Measurements from ENCODE around the gene NEK6.

Gene NEK6

GRCh38 chr9:124217836-124218437 lies 39.8 kb upstream of the NEK6 start:
- Histone ChIP-seq H2AK5ac (ENCODE audit: low read length) (no peak overlapping the region), H2AFZ (ENCODE audit: insufficient read depth, low read length, poor library complexity) (no peak overlapping the region), H3K27me3 (ENCODE audit: insufficient read depth, low read length) (no peaks in the 10 kb centered on the region), H3K4me1 (ENCODE audit: control insufficient read depth in 1 of 2, insufficient read depth in 2 of 2, low read length in 2 of 2) (no peaks in the 10 kb centered on the region), H2BK120ac (ENCODE audit: insufficient read depth, low read length, poor library complexity) (no peak overlapping the region), H2BK12ac (ENCODE audit: low read length) (no peak overlapping the region), H3K4me2 (ENCODE audit: low read length) (no peak overlapping the region), H3K36me3 (ENCODE audit: control insufficient read depth in 1 of 2, insufficient read depth in 2 of 2, low read length in 2 of 2) (no peaks in the 10 kb centered on the region), H4K8ac (ENCODE audit: low read depth, low read length) (no peak overlapping the region), H3K9ac (ENCODE audit: low read length) (no peak overlapping the region), H3K4me3 (ENCODE audit: low read depth, low read length) (no peak overlapping the region), H3K9me3 (ENCODE audit: insufficient read depth, low read depth, low read length) (peaks cover 2% of the 10 kb centered on the region), H3K4ac (ENCODE audit: low read depth, low read length) (no peak overlapping the region), H4K91ac (ENCODE audit: low read depth, low read length) (no peak overlapping the region), H3K79me2 (ENCODE audit: control insufficient read depth, insufficient read depth, low read length, poor library complexity) (no peaks in the 10 kb centered on the region), H3K18ac (ENCODE audit: low read length) (no peak overlapping the region), H3K14ac (ENCODE audit: low read length) (no peak overlapping the region), H2BK5ac (ENCODE audit: low read depth, low read length, poor library complexity) (no peak overlapping the region), H3K27ac (ENCODE audit: low read depth, low read length) (no peak overlapping the region), H4K12ac (ENCODE audit: low read depth, low read length) (no peak overlapping the region), H3K79me1 (ENCODE audit: low read length) (no peaks in the 10 kb centered on the region), H3K23ac (ENCODE audit: low read length) (no peak overlapping the region)
- DNase-seq = peak in 1 of 2 donors; percentile 5
- no CpG with 5 or more reads among the region's 8 CpGs for WGBS (ENCODE audit: extremely low coverage, insufficient coverage, insufficient read length)

- no peak overlapping the region for H3K4ac ChIP-seq (ENCODE audit: low read depth, low read length)
- no peak overlapping the region for H2BK12ac ChIP-seq (ENCODE audit: low read length)
- no peak overlapping the region for H4K8ac ChIP-seq (ENCODE audit: low read depth, low read length)
- no peaks in the 10 kb centered on the region for H3K36me3 ChIP-seq (ENCODE audit: control insufficient read depth in 1 of 2, insufficient read depth in 2 of 2, low read length in 2 of 2)
- H4K12ac ChIP-seq (ENCODE audit: low read depth, low read length) = no peak overlapping the region
- H3K27ac ChIP-seq (ENCODE audit: low read depth, low read length) = no peak overlapping the region
- no peaks in the 10 kb centered on the region for H3K27me3 ChIP-seq (ENCODE audit: insufficient read depth, low read length)
- H3K9me3 ChIP-seq (ENCODE audit: insufficient read depth, low read depth, low read length) = peaks cover 2% of the 10 kb centered on the region
- no peak overlapping the region for H3K4me3 ChIP-seq (ENCODE audit: low read depth, low read length)
- H3K79me1 ChIP-seq (ENCODE audit: low read length) = no peaks in the 10 kb centered on the region
- no peak overlapping the region for H4K91ac ChIP-seq (ENCODE audit: low read depth, low read length)
- no peak overlapping the region for H3K18ac ChIP-seq (ENCODE audit: low read length)
- H3K4me1 ChIP-seq (ENCODE audit: control insufficient read depth in 1 of 2, insufficient read depth in 2 of 2, low read length in 2 of 2) = no peaks in the 10 kb centered on the region
- no peak overlapping the region for H3K4me2 ChIP-seq (ENCODE audit: low read length)
- H2BK5ac ChIP-seq (ENCODE audit: low read depth, low read length, poor library complexity) = no peak overlapping the region
- peak; percentile 38 to 52 for DNase-seq
- H2AK5ac ChIP-seq (ENCODE audit: low read length) = no peak overlapping the region
- no CpG with 5 or more reads among the region's 10 CpGs for WGBS (ENCODE audit: extremely low coverage, insufficient coverage, insufficient read length)
- H3K79me2 ChIP-seq (ENCODE audit: control insufficient read depth, insufficient read depth, low read length, poor library complexity) = no peaks in the 10 kb centered on the region
- H3K23ac ChIP-seq (ENCODE audit: low read length) = no peak overlapping the region
- H3K14ac ChIP-seq (ENCODE audit: low read length) = no peak overlapping the region
- no peak overlapping the region for H2BK120ac ChIP-seq (ENCODE audit: insufficient read depth, low read length, poor library complexity)
- no peak overlapping the region for H3K9ac ChIP-seq (ENCODE audit: low read length)
- H2AFZ ChIP-seq (ENCODE audit: insufficient read depth, low read length, poor library complexity) = no peak overlapping the region
These were observed 39.2 kb upstream of the NEK6 start for GRCh38 chr9:124218438-124218982.

- no peak overlapping the region for H2BK12ac ChIP-seq (ENCODE audit: low read length)
- no peak overlapping the region for H4K8ac ChIP-seq (ENCODE audit: low read depth, low read length)
- H3K9ac ChIP-seq (ENCODE audit: low read length) = no peak overlapping the region
- no peaks in the 10 kb centered on the region for H3K79me1 ChIP-seq (ENCODE audit: low read length)
- H3K14ac ChIP-seq (ENCODE audit: low read length) = no peak overlapping the region
- no peaks in the 10 kb centered on the region for H3K79me2 ChIP-seq (ENCODE audit: control insufficient read depth, insufficient read depth, low read length, poor library complexity)
- H2BK5ac ChIP-seq (ENCODE audit: low read depth, low read length, poor library complexity) = no peak overlapping the region
- H2AK5ac ChIP-seq (ENCODE audit: low read length) = no peak overlapping the region
- no peak overlapping the region for H3K4ac ChIP-seq (ENCODE audit: low read depth, low read length)
- peaks cover 2% of the 10 kb centered on the region for H3K9me3 ChIP-seq (ENCODE audit: insufficient read depth, low read depth, low read length)
- H3K18ac ChIP-seq (ENCODE audit: low read length) = no peak overlapping the region
- no peak overlapping the region for H3K4me2 ChIP-seq (ENCODE audit: low read length)
- H3K4me3 ChIP-seq (ENCODE audit: low read depth, low read length) = no peak overlapping the region
- no peak overlapping the region for H4K12ac ChIP-seq (ENCODE audit: low read depth, low read length)
- H3K27me3 ChIP-seq (ENCODE audit: insufficient read depth, low read length) = no peaks in the 10 kb centered on the region
- no peak overlapping the region for H2AFZ ChIP-seq (ENCODE audit: insufficient read depth, low read length, poor library complexity)
- H4K91ac ChIP-seq (ENCODE audit: low read depth, low read length) = no peak overlapping the region
- H3K27ac ChIP-seq (ENCODE audit: low read depth, low read length) = no peak overlapping the region
- no peak overlapping the region for H2BK120ac ChIP-seq (ENCODE audit: insufficient read depth, low read length, poor library complexity)
- H3K36me3 ChIP-seq (ENCODE audit: control insufficient read depth in 1 of 2, insufficient read depth in 2 of 2, low read length in 2 of 2) = no peaks in the 10 kb centered on the region
- no CpG with 5 or more reads among the region's 2 CpGs for WGBS (ENCODE audit: extremely low coverage, insufficient coverage, insufficient read length)
- H3K4me1 ChIP-seq (ENCODE audit: control insufficient read depth in 1 of 2, insufficient read depth in 2 of 2, low read length in 2 of 2) = no peaks in the 10 kb centered on the region
- DNase-seq = no peak
- no peak overlapping the region for H3K23ac ChIP-seq (ENCODE audit: low read length)
These were observed 38.7 kb upstream of the NEK6 start for GRCh38 chr9:124218987-124219461.

- Histone ChIP-seq H3K4me2 (ENCODE audit: low read length) (no peak overlapping the region), H4K12ac (ENCODE audit: low read depth, low read length) (no peak overlapping the region), H2BK120ac (ENCODE audit: insufficient read depth, low read length, poor library complexity) (no peak overlapping the region), H3K14ac (ENCODE audit: low read length) (no peak overlapping the region), H3K27me3 (ENCODE audit: insufficient read depth, low read length) (no peaks in the 10 kb centered on the region), H2AK5ac (ENCODE audit: low read length) (no peak overlapping the region), H4K8ac (ENCODE audit: low read depth, low read length) (no peak overlapping the region), H3K79me2 (ENCODE audit: control insufficient read depth, insufficient read depth, low read length, poor library complexity) (no peaks in the 10 kb centered on the region), H3K4me3 (ENCODE audit: low read depth, low read length) (no peak overlapping the region), H4K91ac (ENCODE audit: low read depth, low read length) (no peak overlapping the region), H3K4ac (ENCODE audit: low read depth, low read length) (no peak overlapping the region), H3K36me3 (ENCODE audit: control insufficient read depth in 1 of 2, insufficient read depth in 2 of 2, low read length in 2 of 2) (no peaks in the 10 kb centered on the region), H2AFZ (ENCODE audit: insufficient read depth, low read length, poor library complexity) (no peak overlapping the region), H3K18ac (ENCODE audit: low read length) (no peak overlapping the region), H2BK5ac (ENCODE audit: low read depth, low read length, poor library complexity) (no peak overlapping the region), H3K23ac (ENCODE audit: low read length) (no peak overlapping the region), H3K27ac (ENCODE audit: low read depth, low read length) (no peak overlapping the region), H3K9ac (ENCODE audit: low read length) (no peak overlapping the region), H3K79me1 (ENCODE audit: low read length) (no peaks in the 10 kb centered on the region), H3K9me3 (ENCODE audit: insufficient read depth, low read depth, low read length) (peaks cover 2% of the 10 kb centered on the region), H3K4me1 (ENCODE audit: control insufficient read depth in 1 of 2, insufficient read depth in 2 of 2, low read length in 2 of 2) (no peaks in the 10 kb centered on the region), H2BK12ac (ENCODE audit: low read length) (no peak overlapping the region)
- WGBS (ENCODE audit: extremely low coverage, insufficient coverage, insufficient read length) = no CpG with 5 or more reads among the region's 6 CpGs
- DNase-seq = no peak
These were observed 36.8 kb upstream of the NEK6 start for GRCh38 chr9:124220946-124221451.

All from trophoblast cell (in vitro differentiated cells and primary cell).